Omental fat pad (tissue), 4 donors: Measurements from ENCODE around the gene NRAP. TPM values are rescaled to one million over a fixed set of nuclear protein-coding genes. Genes with fewer than 3 reads are reported as not detected.

Source experiments
- ATAC-seq: fragments of 150-250 bp; one replicate; pipeline ENCODE4 v1.9.1; 2016; ENCODE audit warnings: mild to moderate bottlenecking, moderate library complexity; ENCODE audit not compliant: low FRiP score
- DNase-seq: peaks from one replicate; pipeline ENCODE4 v3.0.0-alpha.2; 2019; ENCODE audit warnings: low spot score
- CTCF ChIP-seq, 3 donors: fragments of 450-650 bp; IDR thresholded peaks; one replicate each; pipeline ENCODE4 v1.5.1; 2016 to 2017; ENCODE audit warnings: antibody characterized with exemption in 3 of 3, mild to moderate bottlenecking in 3 of 3, moderate library complexity in 2 of 3
- total RNA-seq, 4 donors: library from RNA; depleted of rRNA; stranded (reverse); fragments of >200 nt; gene quantifications; one replicate each; pipeline ENCODE4 v1.1.0, GENCODE V29; 2016

NRAP gene
- total RNA-seq, 4 donors from 2014 or later: not detected

- ATAC-seq (no peak), DNase-seq (no peak)
- TF ChIP-seq CTCF (IDR thresholded peaks at IDR 0.05): no peak
Measured at GRCh38 chr10:113552014-113552413, 111.8 kb downstream of the NRAP start.

DNA sequence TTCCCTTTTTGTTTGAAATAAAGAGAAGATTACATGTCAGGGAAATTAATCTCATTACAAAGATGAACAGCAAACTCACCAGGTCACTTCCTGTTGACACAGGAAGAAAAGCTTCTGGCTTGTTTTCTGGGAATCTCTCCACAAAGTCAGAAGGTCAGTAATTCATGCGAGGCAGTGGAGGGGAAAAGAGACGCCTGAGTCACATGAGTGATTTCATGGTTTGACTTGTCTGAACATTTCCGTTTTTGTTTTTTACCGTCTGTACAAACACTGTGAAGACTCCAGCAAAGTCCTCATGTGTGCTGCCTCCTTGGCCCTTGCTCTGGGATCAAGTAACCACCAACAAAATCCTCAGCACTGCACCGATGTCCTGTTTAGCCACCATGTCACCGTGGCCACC lies 113.5 kb downstream of the NRAP start:
- no peak for TF ChIP-seq CTCF (IDR thresholded peaks at IDR 0.05)
- DNase-seq: no peak
- ATAC-seq: no peak

- DNase-seq: no peak
- no peak for ATAC-seq
- no peak for TF ChIP-seq CTCF (IDR thresholded peaks at IDR 0.05)
Measured at GRCh38 chr10:113549856-113550255, 114.0 kb downstream of the NRAP start.

DNA sequence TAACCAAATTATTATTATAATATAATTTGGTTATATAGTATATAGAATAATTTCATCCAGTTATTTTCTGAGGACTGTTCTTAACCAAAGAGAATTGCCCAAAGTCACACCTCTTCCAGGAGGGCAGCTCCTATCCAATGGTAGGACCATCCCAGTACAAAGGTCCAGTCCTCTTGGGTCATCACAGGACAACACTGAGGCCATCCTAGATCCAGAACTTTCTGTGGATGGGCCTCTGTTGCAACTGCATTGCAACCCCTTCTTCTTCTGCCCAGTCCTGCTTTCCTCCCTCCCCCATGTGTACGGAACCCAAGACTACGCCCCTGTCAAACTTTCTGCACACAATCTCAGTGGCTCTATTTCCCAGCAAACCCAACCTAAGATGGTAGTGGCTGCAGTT lies 116.4 kb downstream of the NRAP start:
- ATAC-seq: no peak
- no peak for DNase-seq
- no peak for TF ChIP-seq CTCF (IDR thresholded peaks at IDR 0.05)

DNA sequence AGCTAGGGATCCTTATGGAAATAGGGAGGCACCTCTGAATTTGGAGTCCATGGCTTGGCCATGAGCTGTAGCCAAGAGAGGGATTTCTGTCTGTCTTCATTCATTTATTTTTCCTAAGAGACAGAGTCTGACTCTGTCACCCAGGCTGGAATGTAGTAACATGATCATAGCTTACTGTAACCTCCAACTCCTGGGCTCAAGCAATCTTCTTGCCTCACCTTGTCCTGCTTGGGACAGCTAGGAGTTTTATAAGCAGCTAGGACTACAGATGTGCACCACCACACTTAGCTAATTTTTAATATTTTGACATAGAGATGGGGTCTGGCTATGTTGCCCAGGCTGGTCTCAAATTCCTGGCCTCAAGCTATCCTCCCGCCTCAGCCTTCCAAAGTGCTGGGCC lies 119.4 kb downstream of the NRAP start:
- DNase-seq: no peak
- ATAC-seq: no peak
- no peak for TF ChIP-seq CTCF (IDR thresholded peaks at IDR 0.05)

GRCh38 chr10:113543107-113543955 lies 120.5 kb downstream of the NRAP start:
- no peak for TF ChIP-seq CTCF (IDR thresholded peaks at IDR 0.05)
- ATAC-seq (no peak), DNase-seq (no peak)

DNA sequence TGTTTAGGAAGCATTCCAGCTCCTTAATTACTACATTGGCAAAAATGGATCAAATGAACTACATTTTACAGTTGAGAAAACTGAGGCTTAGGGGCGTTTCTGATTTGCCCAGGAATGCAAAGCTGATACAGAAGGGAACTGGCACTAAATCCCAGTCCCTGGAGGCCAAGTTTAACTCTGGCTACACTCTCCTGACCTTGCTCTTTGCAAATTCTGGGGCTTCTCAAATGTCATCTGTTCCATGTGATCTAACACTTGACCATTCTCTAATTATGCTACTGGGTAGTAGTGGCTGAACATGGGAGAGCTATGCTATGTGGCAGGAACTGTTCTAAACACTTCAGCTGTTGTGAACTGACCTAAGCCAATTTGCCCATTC lies 122.3 kb downstream of the NRAP start:
- DNase-seq: no peak
- no peak for ATAC-seq
- no peak for TF ChIP-seq CTCF (IDR thresholded peaks at IDR 0.05)
